B cell (primary cell): ENCODE data around the gene SF1.

ENCODE experiments used
- EZH2 ChIP-seq: IDR thresholded peaks from 2 replicates; pipeline ENCODE4 v1.6.1; 2012; ENCODE audit warnings: borderline replicate concordance, low read depth, mild to moderate bottlenecking, moderate library complexity, low read length; ENCODE audit not compliant: insufficient read depth, poor library complexity, severe bottlenecking
- TF ChIP-seq, protein P1 (sequence below): fragments of 200-600 bp; IDR thresholded peaks from one replicate; pipeline ENCODE4 v1.8.0; 2022; ENCODE audit warnings: antibody characterized with exemption, mild to moderate bottlenecking

DNA sequence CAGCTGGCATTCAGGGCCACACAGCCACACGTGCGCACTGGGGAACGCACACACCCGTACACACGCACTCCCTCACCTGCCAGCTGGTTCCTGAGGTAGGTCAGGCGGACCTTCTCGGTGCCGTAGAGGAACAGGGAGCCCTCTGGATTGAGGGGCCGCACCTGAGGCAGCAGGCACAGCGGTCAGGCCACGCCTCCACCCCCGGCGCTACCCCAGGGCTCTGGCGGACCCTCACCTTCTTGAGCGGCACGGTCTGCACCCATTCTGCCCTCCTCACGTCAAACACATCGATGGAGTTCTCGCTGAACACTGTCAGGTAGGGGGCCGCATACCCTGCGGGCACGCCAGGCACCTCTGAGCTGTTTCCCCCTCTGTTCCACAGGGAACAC lies 49.1 kb upstream of the SF1 start:
- TF ChIP-seq, protein P1, sequence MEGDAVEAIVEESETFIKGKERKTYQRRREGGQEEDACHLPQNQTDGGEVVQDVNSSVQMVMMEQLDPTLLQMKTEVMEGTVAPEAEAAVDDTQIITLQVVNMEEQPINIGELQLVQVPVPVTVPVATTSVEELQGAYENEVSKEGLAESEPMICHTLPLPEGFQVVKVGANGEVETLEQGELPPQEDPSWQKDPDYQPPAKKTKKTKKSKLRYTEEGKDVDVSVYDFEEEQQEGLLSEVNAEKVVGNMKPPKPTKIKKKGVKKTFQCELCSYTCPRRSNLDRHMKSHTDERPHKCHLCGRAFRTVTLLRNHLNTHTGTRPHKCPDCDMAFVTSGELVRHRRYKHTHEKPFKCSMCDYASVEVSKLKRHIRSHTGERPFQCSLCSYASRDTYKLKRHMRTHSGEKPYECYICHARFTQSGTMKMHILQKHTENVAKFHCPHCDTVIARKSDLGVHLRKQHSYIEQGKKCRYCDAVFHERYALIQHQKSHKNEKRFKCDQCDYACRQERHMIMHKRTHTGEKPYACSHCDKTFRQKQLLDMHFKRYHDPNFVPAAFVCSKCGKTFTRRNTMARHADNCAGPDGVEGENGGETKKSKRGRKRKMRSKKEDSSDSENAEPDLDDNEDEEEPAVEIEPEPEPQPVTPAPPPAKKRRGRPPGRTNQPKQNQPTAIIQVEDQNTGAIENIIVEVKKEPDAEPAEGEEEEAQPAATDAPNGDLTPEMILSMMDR = no peak
- no peak for TF ChIP-seq EZH2
